SK-MEL-5 (cell line): ENCODE data around the gene SCAANT1. TPM values are rescaled to one million over a fixed set of nuclear protein-coding genes. Genes with fewer than 3 reads are reported as not detected.

ENCODE experiments used
- DNase-seq: peaks from one replicate; pipeline ENCODE4 v3.0.0-alpha.2; 2016; ENCODE audit warnings: low read depth, low spot score
- in situ Hi-C: cut with HindIII; loops from 2 replicates; pipeline ENCODE4 v1.10.0; 2016; ENCODE audit warnings: low sequenced_read_pairs, high pct_unique_total_duplicates, low pct_unique_long_range_greater_than_20kb
- total RNA-seq: library from RNA; depleted of rRNA; stranded (reverse); fragments of >200 nt; shearing (Covaris generic); gene quantifications from 2 replicates; pipeline ENCODE4 v1.2.3, GENCODE V29; 2014

SCAANT1 gene
- total RNA-seq, 1 experiment from 2014 or later = not detected

- no peak for DNase-seq
- in situ Hi-C loops = no loop called here
Observed at GRCh38 chr3:63937661-63938651, 25.8 kb upstream of the SCAANT1 start.

GRCh38 chr3:63936925-63937324, 24.7 kb upstream of the SCAANT1 start:
- in situ Hi-C loops = no loop called here

GRCh38 chr3:63934041-63934866, 22.1 kb upstream of the SCAANT1 start:
- no peak for DNase-seq
- in situ Hi-C loops = no loop called here

More at GRCh38 chr3:63936925-63937324, 24.7 kb upstream of the SCAANT1 start:
- DNase-seq = no peak

- in situ Hi-C loops = no loop called here
- no peak for DNase-seq
Observed at GRCh38 chr3:63933459-63933858, 21.3 kb upstream of the SCAANT1 start.

- in situ Hi-C loops = no loop called here
- no peak for DNase-seq
Observed at GRCh38 chr3:63932509-63933212, 20.5 kb upstream of the SCAANT1 start.

- in situ Hi-C loops = no loop called here
- no peak for DNase-seq
Observed at GRCh38 chr3:63931290-63931689, 19.1 kb upstream of the SCAANT1 start.

- in situ Hi-C loops = no loop called here
- no peak for DNase-seq
Observed at GRCh38 chr3:63927422-63928280, 15.5 kb upstream of the SCAANT1 start.

- in situ Hi-C loops = no loop called here
Observed at GRCh38 chr3:63926309-63926708, 14.1 kb upstream of the SCAANT1 start.

GRCh38 chr3:63922491-63923199, 10.5 kb upstream of the SCAANT1 start:
- in situ Hi-C loops = no loop called here

More at GRCh38 chr3:63926309-63926708, 14.1 kb upstream of the SCAANT1 start:
- peak; percentile 33 for DNase-seq

GRCh38 chr3:63921741-63922482, 9.7 kb upstream of the SCAANT1 start:
- in situ Hi-C loops = no loop called here
- DNase-seq = no peak

More at GRCh38 chr3:63922491-63923199, 10.5 kb upstream of the SCAANT1 start:
- DNase-seq = no peak

GRCh38 chr3:63920001-63920400, 7.8 kb upstream of the SCAANT1 start:
- in situ Hi-C loops = no loop called here
- DNase-seq = no peak

GRCh38 chr3:63918321-63918720, 6.1 kb upstream of the SCAANT1 start:
- no peak for DNase-seq
- in situ Hi-C loops = no loop called here

GRCh38 chr3:63914312-63914711, 2.1 kb upstream of the SCAANT1 start:
- in situ Hi-C loops = no loop called here
- DNase-seq = no peak

GRCh38 chr3:63912768-63913588, 795 bp upstream of the SCAANT1 start:
- DNase-seq = peak; percentile 23
- in situ Hi-C loops = no loop called here

GRCh38 chr3:63911509-63911872, 692 bp downstream of the SCAANT1 start:
- no peak for DNase-seq
- in situ Hi-C loops = no loop called here
